Uterus (tissue), 4 donors: Measurements from ENCODE around the gene ETV7. TPM values are rescaled to one million over a fixed set of nuclear protein-coding genes. Genes with fewer than 3 reads are reported as not detected.

Experiments used
- DNase-seq, 2 donors: peaks; one replicate each; pipeline ENCODE4 v3.0.0-alpha.2; 2019 to 2020
- H3K27ac ChIP-seq, 2 donors: fragments of 200-600 bp; sonication (generic); 1 replicate in 1 of 2; 2 replicates in 1 of 2; pipeline ENCODE4 v1.5.1; 2016 to 2018
- H3K27me3 ChIP-seq, 2 donors: fragments of 200-600 bp; sonication (generic); one replicate each; pipeline ENCODE4 v1.5.1; 2018 to 2019; ENCODE audit warnings: control low read depth in 1 of 2
- H3K36me3 ChIP-seq, 2 donors: fragments of 200-600 bp; sonication (generic); one replicate each; pipeline ENCODE4 v1.5.1; 2019; ENCODE audit warnings: control low read depth in 1 of 2
- H3K4me1 ChIP-seq, 2 donors: fragments of 200-600 bp; sonication (generic); one replicate each; pipeline ENCODE4 v1.5.1; 2018 to 2019; ENCODE audit warnings: control low read depth in 1 of 2
- H3K4me3 ChIP-seq, 2 donors: fragments of 200-600 bp; sonication (generic); 1 replicate in 1 of 2; 2 replicates in 1 of 2; pipeline ENCODE4 v1.5.1; 2018 to 2019; ENCODE audit warnings: mild to moderate bottlenecking in 1 of 2
- H3K9me3 ChIP-seq, 2 donors: fragments of 200-600 bp; sonication (generic); one replicate each; pipeline ENCODE4 v1.5.1; 2019; ENCODE audit warnings: control low read depth in 1 of 2
- POLR2A ChIP-seq, 2 donors: fragments of 450-650 bp; IDR thresholded peaks; one replicate each; pipeline ENCODE4 v1.6.1; 2016; ENCODE audit warnings: antibody characterized with exemption in 2 of 2, mild to moderate bottlenecking in 1 of 2, moderate library complexity in 1 of 2
- intact Hi-C: fragments of 100-400 bp; cut with DNase I; formaldehyde crosslinking; loops from one replicate; pipeline ENCODE4 v1.15.1; 2023; ENCODE audit warnings: low total_unique reads
- total RNA-seq, 4 donors: library from RNA; depleted of rRNA in 3 of 4; stranded (reverse); fragments of >200 nt in 3 of 4; gene quantifications; one replicate each; pipeline versions ENCODE4 v1.1.0 to v1.2.4, GENCODE V29; 2014 to 2023
- TF ChIP-seq, protein P1 (sequence below), 4 experiments: fragments of 200-600 bp in 2 of 4; fragments of 450-650 bp in 2 of 4; sonication (generic) in 2 of 4; IDR thresholded peaks; one replicate each; pipeline ENCODE4 v1.5.1; 2016 to 2019; ENCODE audit warnings: antibody characterized with exemption in 4 of 4, mild to moderate bottlenecking in 2 of 4, moderate library complexity in 1 of 4
- donor health status: DM: yes; HTN: yes; CAD: no.

ETV7 gene
- total RNA-seq, 4 donors from 2014 or later: 1.3 TPM; not detected in 3

GRCh38 chr6:36327226-36327918, 60.1 kb downstream of the ETV7 start:
- no peaks in the 10 kb centered on the region for H3K27me3 ChIP-seq
- TF ChIP-seq, protein P1, sequence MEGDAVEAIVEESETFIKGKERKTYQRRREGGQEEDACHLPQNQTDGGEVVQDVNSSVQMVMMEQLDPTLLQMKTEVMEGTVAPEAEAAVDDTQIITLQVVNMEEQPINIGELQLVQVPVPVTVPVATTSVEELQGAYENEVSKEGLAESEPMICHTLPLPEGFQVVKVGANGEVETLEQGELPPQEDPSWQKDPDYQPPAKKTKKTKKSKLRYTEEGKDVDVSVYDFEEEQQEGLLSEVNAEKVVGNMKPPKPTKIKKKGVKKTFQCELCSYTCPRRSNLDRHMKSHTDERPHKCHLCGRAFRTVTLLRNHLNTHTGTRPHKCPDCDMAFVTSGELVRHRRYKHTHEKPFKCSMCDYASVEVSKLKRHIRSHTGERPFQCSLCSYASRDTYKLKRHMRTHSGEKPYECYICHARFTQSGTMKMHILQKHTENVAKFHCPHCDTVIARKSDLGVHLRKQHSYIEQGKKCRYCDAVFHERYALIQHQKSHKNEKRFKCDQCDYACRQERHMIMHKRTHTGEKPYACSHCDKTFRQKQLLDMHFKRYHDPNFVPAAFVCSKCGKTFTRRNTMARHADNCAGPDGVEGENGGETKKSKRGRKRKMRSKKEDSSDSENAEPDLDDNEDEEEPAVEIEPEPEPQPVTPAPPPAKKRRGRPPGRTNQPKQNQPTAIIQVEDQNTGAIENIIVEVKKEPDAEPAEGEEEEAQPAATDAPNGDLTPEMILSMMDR (IDR thresholded peaks at IDR 0.05): no peak
- no peak for TF ChIP-seq POLR2A (IDR thresholded peaks at IDR 0.05)
- no peak for DNase-seq
- no peak overlapping the region for H3K27ac ChIP-seq
- no peak overlapping the region for H3K4me3 ChIP-seq
- H3K36me3 ChIP-seq: no peaks in the 10 kb centered on the region
- H3K9me3 ChIP-seq: no peaks in the 10 kb centered on the region
- intact Hi-C loops: no loop called here
- H3K4me1 ChIP-seq: no peaks in the 10 kb centered on the region

GRCh38 chr6:36326356-36326995, 61.0 kb downstream of the ETV7 start:
- no peaks in the 10 kb centered on the region for H3K36me3 ChIP-seq
- H3K27ac ChIP-seq: no peak overlapping the region
- H3K27me3 ChIP-seq: no peaks in the 10 kb centered on the region
- no peak overlapping the region for H3K4me3 ChIP-seq
- no peaks in the 10 kb centered on the region for H3K9me3 ChIP-seq
- H3K4me1 ChIP-seq: no peaks in the 10 kb centered on the region
- TF ChIP-seq, protein P1 (IDR thresholded peaks at IDR 0.05): no peak
- no peak for TF ChIP-seq POLR2A (IDR thresholded peaks at IDR 0.05)
- intact Hi-C loops: no loop called here
- no peak for DNase-seq

DNA sequence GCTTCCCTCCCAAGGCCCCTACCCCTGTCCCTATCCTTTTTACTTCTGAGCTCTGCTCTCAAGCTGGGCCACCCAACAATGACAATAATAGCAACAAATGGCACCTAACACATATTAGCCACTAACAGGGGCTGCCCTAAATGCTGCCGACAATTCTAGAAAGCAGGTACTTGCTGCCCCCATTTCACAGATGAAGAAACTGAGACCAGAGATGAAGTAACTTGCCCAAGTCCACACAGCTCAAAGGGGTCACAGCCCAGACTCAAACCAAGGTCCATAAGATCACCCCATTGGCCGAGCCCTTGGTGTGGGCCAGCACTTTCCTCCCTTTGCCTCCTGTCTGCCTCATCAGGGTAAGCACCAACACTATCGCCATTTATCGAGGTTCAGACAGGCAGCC, 62.8 kb downstream of the ETV7 start:
- TF ChIP-seq POLR2A (IDR thresholded peaks at IDR 0.05): no peak
- Histone ChIP-seq H3K27ac (no peak overlapping the region), H3K27me3 (no peaks in the 10 kb centered on the region), H3K4me1 (no peaks in the 10 kb centered on the region), H3K9me3 (no peaks in the 10 kb centered on the region), H3K4me3 (no peak overlapping the region), H3K36me3 (no peaks in the 10 kb centered on the region)
- DNase-seq: no peak
- intact Hi-C loops: no loop called here

GRCh38 chr6:36324191-36324590, 63.3 kb downstream of the ETV7 start:
- no peak for TF ChIP-seq POLR2A (IDR thresholded peaks at IDR 0.05)
- TF ChIP-seq, protein P1 (IDR thresholded peaks at IDR 0.05): no peak
- intact Hi-C loops: no loop called here
- Histone ChIP-seq H3K27ac (no peak overlapping the region), H3K36me3 (no peaks in the 10 kb centered on the region), H3K4me1 (no peaks in the 10 kb centered on the region), H3K27me3 (no peaks in the 10 kb centered on the region), H3K4me3 (no peak overlapping the region), H3K9me3 (no peaks in the 10 kb centered on the region)
- no peak for DNase-seq

DNA sequence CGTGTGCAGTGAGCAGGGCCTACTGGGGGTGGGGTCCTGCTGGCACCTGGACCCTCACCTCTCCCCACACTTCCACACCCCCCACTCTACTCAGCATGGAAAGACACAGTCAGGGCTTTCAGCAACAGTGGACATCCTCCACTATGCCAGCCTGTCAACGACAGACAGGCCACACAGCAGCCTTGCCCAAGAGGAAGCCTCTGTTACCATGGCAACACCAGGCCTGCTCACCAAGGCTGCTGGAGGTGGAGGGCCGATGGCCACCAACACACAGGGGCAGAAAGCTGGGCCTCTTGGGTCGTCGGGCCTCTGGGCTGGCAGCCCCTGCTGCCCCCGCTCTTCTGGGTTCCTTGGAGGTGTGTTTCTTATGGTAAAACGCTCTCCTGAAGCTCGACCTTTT, 64.4 kb downstream of the ETV7 start:
- no peak overlapping the region for H3K4me3 ChIP-seq
- H3K4me1 ChIP-seq: no peaks in the 10 kb centered on the region
- no peak for DNase-seq
- TF ChIP-seq POLR2A (IDR thresholded peaks at IDR 0.05): no peak
- TF ChIP-seq, protein P1 (IDR thresholded peaks at IDR 0.05): no peak
- no peaks in the 10 kb centered on the region for H3K9me3 ChIP-seq
- intact Hi-C loops: no loop called here
- H3K27me3 ChIP-seq: no peaks in the 10 kb centered on the region
- no peak overlapping the region for H3K27ac ChIP-seq
- H3K36me3 ChIP-seq: no peaks in the 10 kb centered on the region
